Measurements from ENCODE around the gene SMIM28.
"Not testable (repeated sequence)": the region's sequence is repeated elsewhere in the genome, so short reads cannot be mapped to it uniquely, and the experiment has no call there.

Gene SMIM28

GRCh38 chr6:138377844-138378243, at the start of gene SMIM28:
Gene SMIM28, plus strand, starts transcription at chr6:138377905. Its CDS starts 168 bp downstream, at chr6:138378073.
- DNase-seq (ENCODE audit: low read depth): no peak

- no peak for DNase-seq (ENCODE audit: low read depth)
These were observed 49.5 kb upstream of the SMIM28 start for GRCh38 chr6:138328210-138328609.

GRCh38 chr6:138330763-138331162, 46.9 kb upstream of the SMIM28 start:
- DNase-seq (ENCODE audit: low read depth): no peak

- DNase-seq (ENCODE audit: low read depth): no peak
These were observed 46.3 kb upstream of the SMIM28 start for GRCh38 chr6:138331444-138331843.

GRCh38 chr6:138331984-138332383, 45.7 kb upstream of the SMIM28 start:
- DNase-seq (ENCODE audit: low read depth): no peak

- DNase-seq (ENCODE audit: low read depth): no peak
These were observed 43.7 kb upstream of the SMIM28 start for GRCh38 chr6:138334000-138334399.

- no peak for DNase-seq (ENCODE audit: low read depth)
These were observed 42.7 kb upstream of the SMIM28 start for GRCh38 chr6:138334963-138335362.

- no peak for DNase-seq (ENCODE audit: low read depth)
These were observed 41.5 kb upstream of the SMIM28 start for GRCh38 chr6:138336221-138336620.

GRCh38 chr6:138337076-138337475, 40.6 kb upstream of the SMIM28 start:
- DNase-seq (ENCODE audit: low read depth): no peak

- DNase-seq (ENCODE audit: low read depth): no peak
These were observed 38.7 kb upstream of the SMIM28 start for GRCh38 chr6:138339024-138339423.

GRCh38 chr6:138341176-138341575, 36.5 kb upstream of the SMIM28 start:
- no peak for DNase-seq (ENCODE audit: low read depth)

GRCh38 chr6:138343112-138343511, 34.6 kb upstream of the SMIM28 start:
- no peak for DNase-seq (ENCODE audit: low read depth)

GRCh38 chr6:138345565-138346285, 32.0 kb upstream of the SMIM28 start:
- no peak for DNase-seq (ENCODE audit: low read depth)

- no peak for DNase-seq (ENCODE audit: low read depth)
These were observed 31.2 kb upstream of the SMIM28 start for GRCh38 chr6:138346302-138347195.

- DNase-seq (ENCODE audit: low read depth): no peak
These were observed 29.8 kb upstream of the SMIM28 start for GRCh38 chr6:138347864-138348263.

GRCh38 chr6:138349891-138350290, 27.8 kb upstream of the SMIM28 start:
- DNase-seq (ENCODE audit: low read depth): no peak

- DNase-seq (ENCODE audit: low read depth): no peak
These were observed 19.8 kb upstream of the SMIM28 start for GRCh38 chr6:138357928-138358327.

- not testable (repeated sequence) for DNase-seq (ENCODE audit: low read depth)
These were observed 9.0 kb upstream of the SMIM28 start for GRCh38 chr6:138368684-138369083.

GRCh38 chr6:138370631-138371451, 6.9 kb upstream of the SMIM28 start:
- no peak for DNase-seq (ENCODE audit: low read depth)

- DNase-seq (ENCODE audit: low read depth): no peak
These were observed 6.3 kb upstream of the SMIM28 start for GRCh38 chr6:138371452-138371711.

- no peak for DNase-seq (ENCODE audit: low read depth)
These were observed 6.0 kb upstream of the SMIM28 start for GRCh38 chr6:138371720-138372119.

- no peak for DNase-seq (ENCODE audit: low read depth)
These were observed 4.8 kb upstream of the SMIM28 start for GRCh38 chr6:138372711-138373463.
